GM19328 (cell line): ENCODE results near the gene BSN.
"Not testable (repeated sequence)": the region's sequence is repeated elsewhere in the genome, so short reads cannot be mapped to it uniquely, and the experiment has no call there.

Experiments used
- ATAC-seq: cut with Tn5 transposase; IDR thresholded peaks from one replicate; pipeline ENCODE4 v1.9.1; 2021; ENCODE audit warnings: mild to moderate bottlenecking, moderate library complexity; ENCODE audit not compliant: unreplicated experiment

Gene BSN

DNA sequence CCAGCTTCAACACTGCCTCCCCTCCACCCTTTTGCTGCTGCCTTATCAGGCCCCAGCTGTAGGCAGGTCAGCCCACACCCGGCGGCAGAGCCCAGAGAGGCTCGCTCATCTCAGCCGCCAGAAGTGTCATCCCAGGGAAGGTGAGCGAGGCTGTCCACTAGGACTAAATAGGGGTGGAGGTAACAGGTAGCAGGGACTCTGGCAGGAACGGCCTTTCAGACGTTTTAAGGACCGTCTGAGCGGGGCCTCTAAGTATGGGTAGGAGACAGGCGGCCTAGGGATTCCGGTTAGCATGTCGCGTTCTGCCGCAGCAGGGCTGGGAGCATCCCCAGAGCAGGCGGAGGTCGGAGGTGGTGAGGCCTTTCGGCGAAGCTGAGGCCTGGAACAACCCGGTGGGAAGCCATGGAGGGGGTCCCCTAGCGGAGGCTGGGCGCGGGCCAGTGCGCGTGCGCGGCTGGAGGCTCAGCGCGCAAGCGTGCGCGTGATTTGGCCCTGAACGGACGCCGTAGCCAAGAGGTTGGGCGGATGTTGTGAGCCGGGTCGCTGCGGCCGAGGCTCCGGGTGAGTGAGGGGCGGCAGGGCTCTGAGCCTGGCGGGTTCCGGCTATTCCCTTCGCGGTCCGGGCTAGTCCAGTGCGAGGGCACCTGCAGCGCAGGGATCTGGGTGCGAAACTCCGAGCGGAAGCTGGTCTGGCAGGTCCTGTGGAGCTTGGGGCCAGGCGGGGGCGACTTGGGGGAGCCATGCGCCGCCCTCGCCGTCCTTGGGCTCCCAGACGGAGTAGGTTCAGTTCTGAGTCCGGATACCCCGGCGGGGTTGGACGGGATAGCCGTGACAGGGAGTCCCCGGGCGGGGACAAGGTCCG is 135.0 kb downstream of the BSN start, which contains the start of the genes MST1 and RNF123:
Gene MST1, minus strand, starts transcription at position 429 of the 862 bp plus-strand sequence. CDS start 783 bp downstream, outside the sequence.
Gene RNF123, plus strand, starts transcription at position 512 of the 862 bp plus-strand sequence. CDS start 1,609 bp downstream, outside the sequence.
- peak; percentile 67 for ATAC-seq

DNA sequence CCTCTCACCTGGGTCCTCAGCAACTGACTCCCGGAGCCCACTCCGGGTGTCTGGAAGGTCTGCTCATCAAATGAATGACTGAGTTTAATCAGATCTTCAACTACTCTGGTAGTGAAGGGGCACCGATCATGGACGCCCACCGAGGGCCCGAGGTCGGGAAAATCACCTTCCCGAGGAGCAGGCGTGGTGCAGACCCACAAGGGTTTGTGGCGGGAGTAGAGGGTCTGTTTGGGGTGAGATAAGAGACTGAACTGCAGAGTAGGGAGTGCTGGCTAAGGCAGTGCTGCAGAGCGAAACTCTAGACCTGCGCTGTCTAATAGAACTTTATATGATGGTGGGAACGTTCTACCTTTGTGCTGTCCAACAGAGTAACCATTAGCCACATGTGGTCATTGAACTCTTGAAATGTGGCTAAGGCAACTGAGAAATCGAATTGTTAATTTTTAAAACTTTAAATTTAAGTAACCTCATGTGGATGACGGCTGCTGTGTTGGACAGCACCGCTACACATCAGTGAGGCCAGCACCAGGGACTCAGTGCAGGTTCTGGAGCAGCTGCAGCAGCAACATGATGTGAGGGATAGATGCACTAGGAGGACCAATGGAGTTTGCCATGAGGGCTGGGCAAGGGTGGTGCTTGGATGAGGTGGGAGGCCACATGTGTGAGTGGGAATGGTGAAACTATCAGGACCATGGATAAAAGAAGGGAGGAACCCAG is 135.8 kb downstream of the BSN start:
- ATAC-seq, result not testable (repeated sequence)

DNA sequence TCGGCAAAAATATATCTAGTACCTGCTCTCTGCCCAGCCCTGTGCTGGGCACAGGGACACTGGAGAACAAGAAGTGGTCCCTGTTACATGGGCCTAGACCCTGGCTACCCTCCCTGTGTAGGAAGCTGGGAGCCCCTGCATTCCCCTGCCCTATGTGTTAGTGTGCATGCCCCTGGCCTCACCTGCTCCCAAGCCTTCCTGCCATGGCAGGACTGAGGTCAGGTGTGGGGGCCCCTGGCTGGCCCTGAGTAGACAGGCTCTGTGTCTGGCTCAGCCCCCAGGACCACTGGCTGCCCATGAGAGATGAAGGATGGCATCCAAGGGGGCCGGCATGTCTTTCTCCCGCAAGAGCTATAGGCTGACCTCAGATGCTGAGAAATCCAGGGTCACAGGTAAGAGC is 136.6 kb downstream of the BSN start:
- not testable (repeated sequence) for ATAC-seq

DNA sequence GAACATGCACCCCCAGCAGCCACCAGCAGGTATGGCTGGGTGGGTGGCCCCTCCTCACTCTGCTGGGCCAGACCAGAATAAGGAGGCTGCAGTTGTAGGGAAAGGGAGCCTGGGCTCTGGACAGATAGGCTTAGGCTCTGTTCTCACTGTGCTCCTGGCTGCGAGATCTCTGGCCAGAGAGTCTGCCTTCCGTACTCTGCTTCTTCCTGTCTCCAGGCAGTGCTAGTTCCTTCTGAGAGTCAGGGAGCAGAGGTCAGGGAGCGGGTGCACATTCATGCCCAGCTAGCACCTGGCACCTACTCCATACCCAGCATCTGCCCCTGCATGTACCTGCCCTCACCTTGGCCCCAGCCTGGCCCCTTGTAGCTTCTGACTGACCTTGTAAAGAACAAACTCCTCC is 137.2 kb downstream of the BSN start:
- not testable (repeated sequence) for ATAC-seq

DNA sequence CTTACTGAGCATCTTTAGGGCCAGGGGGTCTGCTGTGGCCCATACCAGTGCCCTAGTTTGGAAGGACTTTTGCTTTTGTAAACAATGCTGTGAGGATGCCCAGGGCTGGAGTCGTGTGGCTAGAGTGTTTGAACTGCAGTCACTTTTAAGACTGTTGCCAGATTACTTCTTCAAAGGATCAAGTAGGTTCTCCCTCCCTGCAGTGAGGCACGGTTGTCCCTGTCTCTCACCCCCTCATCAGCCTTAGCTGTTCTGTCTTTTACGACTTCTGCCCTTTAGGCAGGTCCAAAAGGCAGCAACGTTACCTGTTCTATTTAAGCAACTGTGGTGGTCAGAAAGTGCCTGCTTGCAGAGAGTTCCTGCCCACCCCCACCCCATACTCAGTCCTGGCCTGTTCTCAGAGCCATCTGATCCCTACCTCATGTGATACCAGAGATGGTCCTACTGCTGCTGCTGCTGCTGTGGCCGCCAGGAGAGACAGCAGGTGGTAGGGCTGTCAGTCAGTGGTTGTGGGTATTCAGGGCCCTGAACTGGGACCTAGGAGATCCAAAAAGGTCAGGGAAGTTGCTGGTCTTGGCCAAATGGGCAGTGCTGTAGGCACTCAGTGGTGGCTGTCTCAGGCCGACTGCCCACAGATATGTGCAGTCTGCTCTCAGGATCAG is 140.3 kb downstream of the BSN start:
- not testable (repeated sequence) for ATAC-seq

- ATAC-seq, result not testable (repeated sequence)
These were observed 141.2 kb downstream of the BSN start for GRCh38 chr3:49695350-49696015.

DNA sequence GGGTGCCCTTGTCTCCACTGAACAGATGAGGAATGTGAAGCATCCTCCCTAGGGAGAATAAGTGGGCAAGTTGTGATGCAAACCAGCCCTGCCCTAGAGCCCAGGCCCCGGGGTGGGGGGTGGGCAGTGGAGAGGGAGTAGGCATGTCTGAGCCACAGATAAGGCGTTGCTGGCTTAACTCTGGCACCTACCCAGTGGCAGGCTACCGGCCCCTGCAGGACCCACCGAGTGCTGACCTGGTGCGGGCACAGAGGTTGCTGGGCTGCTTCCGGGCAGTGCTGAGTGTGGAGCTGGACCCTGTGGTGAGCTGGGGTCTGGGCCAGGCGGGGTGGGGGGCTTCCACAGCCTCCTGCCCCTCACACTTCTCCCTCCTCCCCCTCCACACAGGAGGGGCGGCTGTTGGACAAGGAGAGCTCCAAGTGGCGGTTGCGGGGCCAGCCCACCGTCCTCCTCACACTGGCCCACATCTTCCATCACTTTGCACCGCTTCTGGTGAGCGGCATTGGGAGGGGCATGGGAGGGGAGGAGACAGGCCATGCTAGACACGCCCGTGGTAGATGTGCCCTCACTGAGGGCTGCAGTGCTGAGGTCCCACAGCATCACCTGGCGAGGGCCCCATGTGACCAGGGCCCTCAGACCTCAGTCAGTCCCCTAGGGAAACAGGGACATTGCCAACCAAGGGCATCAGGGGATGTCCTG is 145.2 kb downstream of the BSN start:
- no peak for ATAC-seq

GRCh38 chr3:49700014-49700413 is 145.7 kb downstream of the BSN start:
- ATAC-seq, result no peak

DNA sequence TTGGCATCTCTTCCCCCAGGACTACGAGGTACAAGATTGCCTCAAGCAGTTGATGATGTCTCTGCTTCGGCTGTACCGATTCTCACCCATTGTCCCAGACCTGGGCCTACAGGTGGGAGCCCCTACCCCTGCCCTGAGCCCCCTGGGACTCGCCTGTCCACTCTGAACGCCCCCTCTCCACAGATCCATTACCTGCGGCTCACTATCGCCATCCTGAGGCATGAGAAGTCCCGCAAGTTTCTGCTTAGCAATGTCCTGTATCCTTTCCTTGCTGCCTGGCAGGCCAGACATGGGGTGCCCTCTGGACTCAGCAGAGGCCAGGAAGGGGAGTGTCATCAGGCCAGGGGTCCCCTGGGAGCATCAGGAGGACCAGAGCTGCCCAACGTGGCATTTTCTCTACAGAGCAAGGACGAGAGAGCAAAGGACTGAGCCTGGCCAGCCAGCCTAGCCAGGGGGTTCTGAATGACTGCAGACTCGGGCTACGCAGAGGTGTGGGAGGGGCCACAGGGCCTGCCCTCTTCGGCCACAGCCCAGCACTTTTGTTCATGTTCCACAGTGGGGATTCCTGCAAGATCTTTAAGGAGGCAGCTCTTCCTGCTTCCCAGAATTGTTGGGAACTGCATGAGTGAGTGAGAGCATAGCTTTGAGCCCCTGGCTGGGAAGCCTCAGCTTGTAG is 146.3 kb downstream of the BSN start:
- no peak for ATAC-seq

GRCh38 chr3:49701388-49702077 is 147.3 kb downstream of the BSN start:
- ATAC-seq, result no peak

DNA sequence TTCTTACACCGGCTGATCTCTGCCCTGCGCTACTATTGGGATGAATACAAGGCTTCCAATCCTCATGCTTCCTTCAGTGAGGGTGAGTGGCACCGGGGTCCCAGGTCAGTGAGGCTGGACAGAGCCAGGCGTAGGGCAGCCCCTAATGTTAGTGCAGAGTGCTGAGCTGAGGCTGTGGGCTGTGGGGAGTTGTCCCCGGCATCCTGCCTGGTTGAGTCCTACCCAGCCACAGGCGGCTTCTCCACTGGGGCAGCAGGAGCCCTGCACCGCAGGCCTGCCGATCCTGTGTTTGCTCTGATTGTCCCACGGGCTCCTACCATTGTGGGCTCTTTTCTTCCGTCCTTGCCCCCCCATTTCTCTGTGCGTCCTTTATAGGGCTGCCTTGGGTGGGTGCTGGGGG is 148.4 kb downstream of the BSN start:
- ATAC-seq, result no peak

DNA sequence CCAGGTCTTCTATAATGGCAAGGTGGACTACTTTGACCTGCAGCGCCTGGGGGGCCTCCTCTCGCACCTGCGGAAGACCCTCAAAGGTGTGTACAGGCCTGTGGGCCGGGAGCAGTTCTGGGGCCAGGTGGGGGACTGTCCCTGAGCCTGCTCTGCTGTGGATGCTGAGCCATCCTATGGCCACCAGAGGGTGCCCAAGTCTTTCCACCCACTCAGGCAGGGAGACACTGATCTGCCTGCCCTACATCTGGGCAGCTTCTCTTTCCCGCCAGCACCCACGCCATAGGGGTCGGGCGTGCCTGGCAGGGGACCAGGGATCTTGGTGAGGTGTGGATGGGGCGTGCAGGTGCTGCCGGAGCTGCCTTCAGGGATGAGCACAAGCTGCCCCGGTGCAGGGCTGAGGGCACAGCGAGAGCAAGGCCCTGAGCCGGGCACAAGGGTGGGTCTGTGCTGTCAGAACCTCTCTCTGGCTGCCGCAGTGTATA is 149.2 kb downstream of the BSN start:
- no peak for ATAC-seq

GRCh38 chr3:49703956-49704355 is 149.7 kb downstream of the BSN start:
- ATAC-seq, result no peak

DNA sequence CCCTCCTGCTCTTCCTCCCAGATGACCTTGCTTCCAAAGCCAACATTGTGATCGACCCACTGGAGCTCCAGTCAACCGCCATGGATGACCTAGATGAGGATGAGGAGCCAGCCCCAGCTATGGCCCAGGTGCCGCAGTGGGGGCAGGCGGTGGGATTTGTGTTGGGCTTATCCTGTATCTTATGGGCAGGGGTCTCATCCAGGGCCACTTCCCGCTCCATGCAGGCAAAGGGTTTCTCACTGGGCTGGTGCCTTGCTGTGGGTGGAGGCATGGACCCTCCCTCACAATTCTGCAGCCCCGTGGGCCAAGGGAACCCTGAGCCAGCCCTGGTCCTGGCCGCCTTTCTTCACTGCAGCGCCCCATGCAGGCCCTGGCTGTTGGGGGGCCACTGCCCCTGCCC is 150.4 kb downstream of the BSN start:
- ATAC-seq, result no peak

DNA sequence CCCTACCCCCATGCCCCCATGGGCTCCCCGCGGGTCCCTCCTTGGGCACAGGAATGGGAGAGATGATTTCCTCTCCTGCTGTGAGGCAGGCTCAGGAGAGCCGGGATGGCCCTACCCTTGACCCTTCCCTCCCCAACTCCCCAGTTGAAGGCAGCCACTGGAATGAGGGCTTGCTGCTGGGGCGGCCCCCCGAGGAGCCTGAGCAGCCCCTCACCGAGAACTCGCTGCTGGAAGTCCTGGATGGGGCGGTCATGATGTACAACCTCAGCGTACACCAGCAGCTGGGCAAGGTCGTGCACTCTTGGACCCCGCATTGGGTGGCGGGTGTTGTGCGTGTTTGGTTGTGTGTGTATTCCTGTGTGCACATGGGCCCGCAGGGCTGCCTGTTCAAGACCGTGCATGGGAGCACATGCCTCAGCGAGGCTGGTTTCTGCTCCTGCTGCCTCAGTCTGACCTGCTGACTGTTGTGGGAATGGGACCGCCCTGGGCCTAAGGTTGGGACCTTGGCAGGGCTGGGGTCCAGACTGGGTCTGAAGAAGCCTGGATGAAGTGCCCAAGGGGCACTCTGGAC is 151.2 kb downstream of the BSN start:
- no peak for ATAC-seq

DNA sequence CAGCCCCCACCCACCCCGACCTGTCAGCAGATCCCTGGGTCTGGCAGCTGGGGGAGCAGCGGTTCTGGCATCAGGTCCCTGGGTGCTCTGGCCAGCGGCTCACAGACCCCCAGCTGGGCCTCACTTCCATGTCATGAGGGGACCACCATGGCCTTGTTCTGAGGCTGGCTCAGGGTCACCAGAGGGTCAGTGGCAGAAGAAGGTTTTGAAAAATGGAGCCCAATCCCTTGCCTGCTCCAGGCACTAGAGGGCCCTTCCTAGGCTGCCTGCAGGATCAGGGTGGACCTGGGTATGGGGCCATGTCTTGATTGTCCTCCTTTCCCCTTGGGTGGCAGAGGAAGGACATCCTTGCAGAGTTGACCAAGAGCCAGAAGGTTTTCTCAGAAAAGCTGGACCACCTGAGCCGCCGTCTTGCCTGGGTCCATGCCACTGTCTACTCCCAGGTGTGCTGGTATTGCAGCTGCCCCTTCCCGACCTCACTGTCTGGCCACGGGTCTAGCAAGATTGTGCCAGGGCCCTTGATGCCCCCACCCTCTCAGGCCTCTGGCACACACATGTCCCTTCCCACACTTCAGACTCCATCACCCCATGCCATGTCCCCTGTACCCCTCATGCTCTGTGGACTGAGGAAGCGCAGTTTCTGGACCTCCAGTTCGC is 152.3 kb downstream of the BSN start:
- no peak for ATAC-seq

- ATAC-seq, result no peak
These were observed 152.8 kb downstream of the BSN start for GRCh38 chr3:49707113-49707480.

GRCh38 chr3:49709852-49710251 is 155.6 kb downstream of the BSN start:
- no peak for ATAC-seq
